Brain pericyte (primary cell): Measurements from ENCODE around the gene ABCB4.

Experiments
- DNase-seq: peaks from one replicate; pipeline ENCODE4 v3.0.0-alpha.2; 2012; ENCODE audit warnings: low read depth, low spot score

The ABCB4 gene

DNA sequence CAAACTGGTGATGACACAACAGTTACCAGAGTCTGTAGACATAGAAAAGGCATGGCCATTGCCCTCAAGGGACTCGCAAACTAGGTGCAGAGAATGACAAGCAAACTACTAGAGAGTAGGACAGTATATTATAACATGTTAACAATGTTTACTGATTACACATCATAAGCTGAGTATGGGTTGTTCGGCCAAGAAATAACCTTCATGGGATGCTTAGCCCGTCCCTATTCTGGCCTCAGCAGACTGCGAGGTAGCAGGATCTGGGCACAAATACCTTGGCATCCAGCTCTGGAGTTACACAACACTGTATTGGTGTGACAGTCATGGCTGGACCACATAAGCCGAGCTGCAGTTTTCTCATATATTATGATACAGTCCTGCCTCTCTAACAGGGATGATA is 51.4 kb downstream of the ABCB4 start:
- no peak for DNase-seq

DNA sequence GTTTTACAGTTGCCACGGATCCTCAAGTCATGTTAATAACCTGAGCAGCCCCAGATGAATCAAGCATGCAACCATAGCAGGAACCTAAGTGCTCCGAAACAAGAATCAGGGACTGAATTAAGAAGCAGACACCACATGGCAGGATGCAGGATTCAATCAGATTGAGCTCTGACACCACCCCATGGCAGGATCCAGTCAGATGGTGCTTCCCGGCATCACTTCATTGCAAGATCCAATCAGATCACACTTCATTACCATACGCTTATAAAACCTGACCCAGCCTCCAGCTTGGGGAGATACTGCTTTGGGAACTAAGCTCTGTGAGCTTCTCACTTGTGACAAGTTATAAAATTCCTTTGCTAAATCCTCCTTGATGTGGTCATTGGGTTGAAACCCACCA is 55.3 kb downstream of the ABCB4 start:
- no peak for DNase-seq

- peak; percentile 7 for DNase-seq
Measured at GRCh38 chr7:87416682-87417587, 58.5 kb downstream of the ABCB4 start.

GRCh38 chr7:87414794-87415188 is 60.7 kb downstream of the ABCB4 start:
- DNase-seq: no peak

- no peak for DNase-seq
Measured at GRCh38 chr7:87413951-87414793, 61.3 kb downstream of the ABCB4 start.

DNA sequence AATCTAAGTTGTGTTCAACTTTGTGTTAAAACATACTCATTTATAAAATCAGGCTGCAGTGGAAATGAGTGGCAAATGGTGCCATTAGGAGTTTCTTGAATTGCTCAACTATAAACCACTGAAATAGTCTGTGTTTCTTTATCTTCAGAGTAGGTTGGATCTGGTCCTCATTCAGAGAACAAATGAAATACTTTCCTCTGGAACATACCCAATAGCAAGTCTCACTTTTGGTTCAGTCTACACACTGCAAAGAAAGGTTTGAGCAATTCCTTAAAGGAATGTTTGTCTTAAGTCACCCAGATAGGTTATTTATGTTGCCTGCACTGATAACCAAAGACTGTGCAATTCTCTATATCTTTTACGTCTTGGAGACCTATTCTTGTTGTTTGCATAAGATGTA is 62.5 kb downstream of the ABCB4 start:
- no peak for DNase-seq

GRCh38 chr7:87411186-87411585 is 64.3 kb downstream of the ABCB4 start:
- DNase-seq: no peak

- no peak for DNase-seq
Measured at GRCh38 chr7:87404674-87405073, 70.8 kb downstream of the ABCB4 start.

DNA sequence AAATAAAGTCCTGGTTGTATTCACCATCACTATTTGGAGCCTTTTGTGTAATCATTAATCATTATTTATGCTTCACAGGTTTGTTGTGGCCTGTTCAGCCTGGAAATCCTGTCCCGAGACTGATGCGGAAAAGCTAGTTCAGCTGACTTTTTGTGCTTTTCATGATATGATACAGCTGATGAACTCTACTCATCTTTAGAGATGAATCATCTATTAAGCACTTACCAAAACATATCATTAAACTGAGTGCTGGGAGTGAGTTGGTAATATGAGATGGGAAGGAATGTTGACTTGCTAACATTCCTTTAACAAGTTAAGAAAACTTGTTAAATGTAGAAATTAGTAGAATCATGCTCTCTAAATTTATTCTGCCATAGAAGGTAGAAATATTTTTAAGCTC is 77.0 kb downstream of the ABCB4 start:
- DNase-seq: no peak

DNA sequence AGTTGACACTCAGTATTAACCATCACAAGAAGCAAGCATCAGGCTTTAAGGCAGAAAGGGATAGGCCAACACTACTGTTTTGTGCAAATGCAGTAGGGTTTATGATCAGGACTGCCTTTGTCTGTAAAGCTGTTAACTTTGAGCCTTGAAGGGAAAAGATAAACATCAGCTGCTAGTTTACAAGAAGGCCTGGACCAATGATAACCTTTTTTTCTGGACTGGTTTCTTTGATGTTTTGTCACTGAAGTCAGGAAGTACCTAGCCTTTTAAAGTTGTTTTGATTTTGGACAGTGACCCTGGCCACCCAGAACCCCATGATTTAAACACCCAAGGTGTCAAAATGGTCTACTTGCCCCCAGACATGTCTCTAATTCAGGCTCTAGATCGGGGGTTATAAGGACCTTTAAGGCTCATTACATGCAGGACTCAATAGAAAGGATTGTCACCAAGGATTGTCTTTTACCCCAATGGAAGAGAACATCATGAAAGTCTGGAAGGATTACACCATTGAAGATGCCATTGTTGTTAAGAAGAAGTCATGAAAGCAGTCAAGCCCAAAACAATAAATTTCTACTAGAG is 79.9 kb downstream of the ABCB4 start:
- DNase-seq: no peak

GRCh38 chr7:87391020-87391701 is 84.3 kb downstream of the ABCB4 start:
- no peak for DNase-seq

- no peak for DNase-seq
Measured at GRCh38 chr7:87380905-87381304, 94.6 kb downstream of the ABCB4 start.

DNA sequence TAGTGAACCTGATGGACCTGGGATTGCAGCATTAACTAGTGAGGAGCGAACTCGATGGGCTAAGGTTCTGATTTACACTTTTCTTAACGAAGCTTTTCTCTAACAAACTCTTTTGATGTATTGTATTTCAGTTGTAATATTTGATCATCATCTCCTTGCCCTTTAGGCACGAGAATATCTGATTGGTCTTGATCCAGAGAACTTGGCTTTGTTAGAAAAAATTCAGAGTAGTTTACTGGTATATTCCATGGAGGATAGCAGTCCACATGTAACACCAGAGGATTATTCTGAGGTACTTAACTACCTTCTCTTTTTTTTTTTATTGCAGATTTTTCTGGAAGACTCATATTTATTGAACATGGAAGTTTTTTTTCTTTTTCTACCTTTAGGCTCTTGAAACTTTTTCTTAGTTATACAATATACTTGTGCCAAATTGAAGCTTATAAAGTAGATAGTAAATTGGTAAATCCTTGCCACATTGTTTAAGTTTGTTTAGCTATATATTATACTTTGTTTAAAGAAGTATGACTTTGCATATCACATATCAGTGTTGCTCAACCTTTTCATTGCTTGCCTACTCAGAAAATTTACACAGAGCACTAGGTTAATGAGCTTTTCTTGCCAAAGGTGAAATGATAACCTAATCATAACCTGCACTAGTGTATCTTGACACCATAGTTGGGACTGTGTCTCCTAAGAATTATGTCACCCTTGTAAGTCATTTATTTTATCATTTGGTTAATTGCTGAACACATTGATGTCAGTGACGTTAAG is 99.6 kb downstream of the ABCB4 start:
- no peak for DNase-seq

DNA sequence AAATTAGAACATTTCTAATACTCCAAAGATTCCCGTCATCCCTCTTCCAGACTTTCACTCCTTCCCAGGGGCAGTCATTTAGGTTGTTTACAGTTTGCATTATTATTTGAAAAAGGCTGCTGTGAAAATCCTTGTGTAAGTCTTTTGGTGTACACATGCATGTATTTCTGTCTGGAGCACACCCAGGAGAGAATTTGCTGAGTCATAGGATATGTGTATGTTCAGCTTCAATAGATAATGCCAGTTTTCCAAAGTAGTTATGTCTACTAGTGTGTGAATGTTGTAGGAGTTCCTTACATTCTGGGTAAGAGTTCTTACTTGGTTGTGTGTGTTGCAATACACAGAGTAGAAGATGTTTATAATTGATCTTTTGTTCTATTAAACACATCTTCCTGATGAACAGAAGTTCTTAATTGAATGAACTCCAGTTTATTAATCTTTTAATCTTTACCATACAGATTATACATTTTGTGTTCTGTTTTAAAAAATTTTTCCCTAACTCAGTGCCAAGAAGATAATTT is 104.8 kb downstream of the ABCB4 start:
- no peak for DNase-seq

GRCh38 chr7:87369216-87369615 is 106.3 kb downstream of the ABCB4 start:
- DNase-seq: no peak

GRCh38 chr7:87364246-87364645 is 111.2 kb downstream of the ABCB4 start:
- DNase-seq: no peak

- no peak for DNase-seq
Measured at GRCh38 chr7:87363342-87363741, 112.1 kb downstream of the ABCB4 start.

GRCh38 chr7:87361320-87361719 is 114.2 kb downstream of the ABCB4 start:
- DNase-seq: no peak

DNA sequence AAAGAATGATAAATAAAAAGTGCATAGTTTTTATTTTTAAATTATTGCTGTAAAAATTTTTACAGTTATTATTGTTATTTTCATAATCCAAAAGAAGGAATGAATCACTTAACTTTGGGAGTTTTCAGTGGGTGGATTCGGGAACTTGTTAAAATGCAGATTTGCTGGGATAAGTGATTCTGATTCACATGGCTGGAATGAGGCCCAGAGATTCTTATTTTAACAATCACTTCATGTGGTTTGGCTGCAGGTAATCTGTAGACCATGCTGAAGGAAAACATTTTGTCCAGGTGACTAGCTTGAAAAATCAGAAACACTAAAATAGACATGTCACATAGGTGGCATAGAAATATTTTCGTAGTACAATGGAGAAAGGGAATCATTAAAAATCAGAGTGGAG is 116.1 kb downstream of the ABCB4 start:
- no peak for DNase-seq

- no peak for DNase-seq
Measured at GRCh38 chr7:87356448-87356847, 119.0 kb downstream of the ABCB4 start.

DNA sequence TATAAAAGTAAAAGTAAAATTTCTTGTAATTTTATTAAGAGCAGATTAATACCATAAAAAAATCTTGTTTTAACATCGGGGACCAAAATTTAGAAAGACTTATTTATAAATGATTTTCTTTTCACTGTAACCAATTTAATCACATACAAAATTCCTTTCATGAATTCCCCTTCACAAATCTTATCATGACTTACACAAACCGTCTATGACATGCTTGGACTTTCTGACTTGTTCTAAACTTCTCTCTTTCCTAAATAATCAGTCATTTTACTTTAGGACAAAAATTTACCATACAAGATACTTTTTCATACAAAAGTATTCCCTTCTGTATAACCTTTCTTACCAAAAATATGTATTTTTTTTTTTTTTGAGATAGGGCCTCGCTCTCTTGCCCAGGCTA is 120.7 kb downstream of the ABCB4 start:
- DNase-seq: no peak
